Activated T-helper 2 cell treated with anti-CD3 and anti-CD28 coated beads, Interferon-gamma antibody, Interleukin-2, Interleukin-4, amounts not matched to agents 10 μg/mL and 5 μg/mL and 100 μg/mL, durations not matched to agents 14 hours and 24 hours and 36 hours (primary cell): Measurements from ENCODE around the gene ZBTB47. TPM values are rescaled to one million over a fixed set of nuclear protein-coding genes. Genes with fewer than 3 reads are reported as not detected.

Source experiments
- DNase-seq: peaks from one replicate; pipeline ENCODE4 v3.0.0; 2021; ENCODE audit warnings: low spot score
- H3K27ac Mint-ChIP-seq: one replicate; pipeline ENCODE4 v1.8.0; 2021; ENCODE audit warnings: mixed read lengths
- H3K27me3 Mint-ChIP-seq: one replicate; pipeline ENCODE4 v1.8.0; 2021; ENCODE audit warnings: low read depth, mixed read lengths
- H3K36me3 Mint-ChIP-seq: one replicate; pipeline ENCODE4 v1.8.0; 2021; ENCODE audit warnings: low read depth, mixed read lengths
- H3K4me1 Mint-ChIP-seq: one replicate; pipeline ENCODE4 v1.8.0; 2021; ENCODE audit warnings: low read depth, mixed read lengths
- H3K4me3 Mint-ChIP-seq: one replicate; pipeline ENCODE4 v1.8.0; 2021; ENCODE audit warnings: low read depth, mild to moderate bottlenecking, moderate library complexity, mixed read lengths
- H3K9me3 Mint-ChIP-seq: one replicate; pipeline ENCODE4 v1.8.0; 2021; ENCODE audit warnings: mixed read lengths
- intact Hi-C: fragments of 100-400 bp; cut with micrococcal nuclease; formaldehyde crosslinking; loops from one replicate; pipeline ENCODE4 v1.15.1; 2023
- total RNA-seq: library from RNA; stranded (reverse); gene quantifications from 2 replicates; pipeline ENCODE4 v1.2.3, GENCODE V29; 2022

Gene ZBTB47
- total RNA-seq, 1 donor from 2014 or later, result 0.16 TPM

DNA sequence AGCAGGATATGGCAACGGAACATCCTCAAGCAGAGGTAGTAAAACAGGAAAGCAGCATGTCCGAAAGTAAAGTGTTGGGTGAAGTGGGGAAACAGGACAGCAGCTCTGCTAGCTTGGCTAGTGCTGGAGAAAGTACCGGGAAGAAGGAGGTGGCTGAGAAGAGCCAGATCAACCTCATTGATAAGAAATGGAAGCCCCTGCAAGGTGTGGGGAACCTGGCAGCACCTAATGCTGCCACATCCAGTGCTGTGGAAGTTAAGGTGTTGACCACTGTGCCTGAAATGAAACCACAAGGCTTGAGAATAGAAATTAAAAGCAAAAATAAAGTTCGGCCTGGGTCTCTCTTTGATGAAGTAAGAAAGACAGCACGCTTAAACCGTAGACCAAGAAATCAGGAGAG is 14.3 kb upstream of the ZBTB47 start:
- Mint-ChIP-seq H3K27ac (no peak overlapping the region), H3K9me3 (no peaks in the 10 kb centered on the region), H3K4me1 (peaks cover 10% of the 10 kb centered on the region), H3K36me3 (peaks cover 45% of the 10 kb centered on the region), H3K27me3 (no peaks in the 10 kb centered on the region), H3K4me3 (no peak overlapping the region)
- no peak for DNase-seq
- intact Hi-C loops, result loop anchor here (2.0 to 5.0 kb wide), 3 partner anchors 46 to 137 kb away; partner anchors contain the start of genes CCDC13, KLHL40 and VIPR1

GRCh38 chr3:42640129-42640528 is 13.4 kb upstream of the ZBTB47 start:
- Mint-ChIP-seq H3K4me1 (peaks cover 7% of the 10 kb centered on the region), H3K9me3 (no peaks in the 10 kb centered on the region), H3K27ac (no peak overlapping the region), H3K4me3 (no peak overlapping the region), H3K36me3 (peaks cover 44% of the 10 kb centered on the region), H3K27me3 (no peaks in the 10 kb centered on the region)
- intact Hi-C loops, result no loop called here
- DNase-seq, result no peak

DNA sequence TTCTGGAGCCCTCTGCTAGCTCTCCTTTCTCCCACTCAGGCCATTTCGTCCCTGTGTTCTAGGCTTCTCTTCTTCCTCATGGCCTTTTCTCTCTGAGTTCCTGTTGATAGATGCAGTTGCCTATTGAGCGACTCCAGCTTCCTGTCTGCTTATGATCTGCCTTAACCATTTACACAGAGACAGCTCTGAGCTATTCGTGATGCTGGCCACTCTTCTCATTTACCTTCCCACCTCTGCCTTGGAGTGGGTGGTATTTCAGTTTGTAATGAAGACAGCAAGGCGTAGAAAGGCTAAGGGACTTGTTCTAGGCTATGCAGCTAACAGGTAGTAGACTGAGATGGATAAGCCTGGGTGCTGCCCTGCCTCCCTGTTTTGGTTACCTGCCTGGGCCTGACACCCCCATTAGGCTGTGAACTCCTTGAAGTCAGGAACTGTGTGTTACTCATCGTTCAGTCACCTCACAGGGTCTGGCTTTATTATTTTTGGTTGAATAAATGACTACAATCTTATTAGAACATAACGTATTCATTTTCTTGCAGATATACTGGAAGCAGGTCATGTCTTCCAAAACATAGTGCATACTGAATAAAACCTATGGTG is 12.6 kb upstream of the ZBTB47 start:
- H3K4me1 Mint-ChIP-seq, result peaks cover 6% of the 10 kb centered on the region
- H3K27ac Mint-ChIP-seq, result peak overlapping the region; percentile 46
- no peaks in the 10 kb centered on the region for H3K9me3 Mint-ChIP-seq
- peak overlapping the region; percentile 50 for H3K4me3 Mint-ChIP-seq
- H3K36me3 Mint-ChIP-seq, result peaks cover 44% of the 10 kb centered on the region
- no peaks in the 10 kb centered on the region for H3K27me3 Mint-ChIP-seq
- no peak for DNase-seq
- intact Hi-C loops, result no loop called here

DNA sequence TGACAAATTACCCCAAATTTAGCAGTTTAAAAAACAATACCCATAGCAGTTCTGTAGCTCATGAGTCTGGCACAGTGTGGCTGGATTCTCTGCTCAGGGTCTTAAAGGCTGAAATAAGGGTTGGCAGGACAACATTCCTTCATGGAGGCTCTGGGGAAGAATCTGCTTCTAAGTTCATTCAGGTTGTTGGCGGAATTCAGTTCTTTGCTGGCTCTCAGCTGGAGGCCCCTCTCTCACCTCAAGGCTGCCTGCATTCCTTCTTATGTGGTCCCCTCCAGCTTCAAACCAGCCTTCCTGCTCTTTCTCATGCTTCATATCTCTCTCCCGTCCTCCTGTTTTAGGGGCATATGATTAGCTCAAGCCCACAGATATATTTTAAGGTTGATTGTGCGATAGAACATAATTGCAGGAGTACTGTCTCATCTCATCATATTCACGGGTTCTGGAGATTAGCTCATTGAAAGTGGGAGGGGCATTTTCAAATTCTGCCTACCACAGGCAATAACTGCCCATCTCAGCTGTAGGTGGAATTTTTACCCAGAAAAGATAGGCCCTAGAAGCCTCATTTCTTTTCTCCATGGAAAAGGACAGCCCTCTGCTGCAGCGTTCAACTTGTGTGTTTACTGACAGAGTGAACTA is 5.6 kb upstream of the ZBTB47 start:
- intact Hi-C loops, result no loop called here
- Mint-ChIP-seq H3K27ac (no peak overlapping the region), H3K9me3 (no peaks in the 10 kb centered on the region), H3K4me1 (peaks cover 4% of the 10 kb centered on the region), H3K27me3 (no peaks in the 10 kb centered on the region), H3K36me3 (peaks cover 45% of the 10 kb centered on the region), H3K4me3 (no peak overlapping the region)
- DNase-seq, result no peak

DNA sequence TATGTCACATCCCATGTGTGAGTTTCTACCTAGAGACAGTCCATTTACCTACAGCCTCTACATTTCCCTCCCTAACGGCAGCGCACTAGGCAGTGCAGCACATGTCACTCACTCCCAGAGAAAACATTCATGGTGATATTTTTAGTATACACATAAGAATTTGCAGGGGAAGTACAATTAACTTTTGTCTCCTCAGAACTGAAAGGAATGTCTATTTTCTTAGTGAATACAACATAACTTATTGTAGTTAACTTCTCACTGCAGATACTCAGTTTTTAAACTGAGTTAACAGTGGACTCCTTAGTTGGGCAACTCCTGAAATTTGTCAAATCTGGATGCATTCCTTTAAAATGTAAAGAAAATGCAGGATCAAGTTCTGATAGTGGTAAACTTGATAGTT is 4.5 kb upstream of the ZBTB47 start:
- peaks cover 9% of the 10 kb centered on the region for H3K4me1 Mint-ChIP-seq
- H3K4me3 Mint-ChIP-seq, result no peak overlapping the region
- no peak overlapping the region for H3K27ac Mint-ChIP-seq
- intact Hi-C loops, result no loop called here
- H3K36me3 Mint-ChIP-seq, result peaks cover 34% of the 10 kb centered on the region
- no peaks in the 10 kb centered on the region for H3K9me3 Mint-ChIP-seq
- H3K27me3 Mint-ChIP-seq, result peaks cover 4% of the 10 kb centered on the region
- DNase-seq, result no peak

- DNase-seq, result no peak
- Mint-ChIP-seq H3K4me1 (peaks cover 9% of the 10 kb centered on the region), H3K27me3 (peaks cover 4% of the 10 kb centered on the region), H3K36me3 (peaks cover 29% of the 10 kb centered on the region), H3K4me3 (no peak overlapping the region), H3K9me3 (no peaks in the 10 kb centered on the region), H3K27ac (no peak overlapping the region)
- intact Hi-C loops, result no loop called here
Observed at GRCh38 chr3:42649783-42650182, 3.7 kb upstream of the ZBTB47 start.

GRCh38 chr3:42651248-42652091 is 2.0 kb upstream of the ZBTB47 start:
- no peak overlapping the region for H3K27ac Mint-ChIP-seq

DNA sequence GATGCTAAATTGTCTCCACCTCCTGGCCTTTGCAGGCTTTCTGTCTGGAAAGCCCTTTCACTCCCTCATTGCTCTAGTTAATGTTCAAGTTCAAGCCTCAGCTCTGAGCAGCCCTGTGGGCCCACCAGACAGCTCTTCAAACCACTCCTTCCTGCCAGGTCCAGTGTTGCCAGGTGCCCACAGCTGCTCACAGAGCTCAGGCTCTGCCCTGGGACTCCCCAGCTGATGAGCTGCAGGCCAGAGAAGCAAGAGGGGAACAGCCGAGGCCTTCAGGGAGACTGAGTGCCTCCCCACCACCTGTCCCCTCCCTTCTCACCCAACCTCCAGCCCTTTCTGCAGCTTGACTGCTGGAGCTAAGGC is 1.3 kb upstream of the ZBTB47 start:
- Mint-ChIP-seq H3K4me1 (peaks cover 9% of the 10 kb centered on the region), H3K36me3 (peaks cover 14% of the 10 kb centered on the region), H3K9me3 (no peaks in the 10 kb centered on the region), H3K27ac (no peak overlapping the region), H3K27me3 (peaks cover 9% of the 10 kb centered on the region), H3K4me3 (no peak overlapping the region)
- no peak for DNase-seq
- intact Hi-C loops, result no loop called here

More at GRCh38 chr3:42651248-42652091, 2.0 kb upstream of the ZBTB47 start:
- peaks cover 9% of the 10 kb centered on the region for H3K4me1 Mint-ChIP-seq
- H3K4me3 Mint-ChIP-seq, result no peak overlapping the region
- H3K36me3 Mint-ChIP-seq, result peaks cover 20% of the 10 kb centered on the region
- intact Hi-C loops, result no loop called here
- H3K9me3 Mint-ChIP-seq, result no peaks in the 10 kb centered on the region
- DNase-seq, result no peak
- H3K27me3 Mint-ChIP-seq, result peaks cover 9% of the 10 kb centered on the region

DNA sequence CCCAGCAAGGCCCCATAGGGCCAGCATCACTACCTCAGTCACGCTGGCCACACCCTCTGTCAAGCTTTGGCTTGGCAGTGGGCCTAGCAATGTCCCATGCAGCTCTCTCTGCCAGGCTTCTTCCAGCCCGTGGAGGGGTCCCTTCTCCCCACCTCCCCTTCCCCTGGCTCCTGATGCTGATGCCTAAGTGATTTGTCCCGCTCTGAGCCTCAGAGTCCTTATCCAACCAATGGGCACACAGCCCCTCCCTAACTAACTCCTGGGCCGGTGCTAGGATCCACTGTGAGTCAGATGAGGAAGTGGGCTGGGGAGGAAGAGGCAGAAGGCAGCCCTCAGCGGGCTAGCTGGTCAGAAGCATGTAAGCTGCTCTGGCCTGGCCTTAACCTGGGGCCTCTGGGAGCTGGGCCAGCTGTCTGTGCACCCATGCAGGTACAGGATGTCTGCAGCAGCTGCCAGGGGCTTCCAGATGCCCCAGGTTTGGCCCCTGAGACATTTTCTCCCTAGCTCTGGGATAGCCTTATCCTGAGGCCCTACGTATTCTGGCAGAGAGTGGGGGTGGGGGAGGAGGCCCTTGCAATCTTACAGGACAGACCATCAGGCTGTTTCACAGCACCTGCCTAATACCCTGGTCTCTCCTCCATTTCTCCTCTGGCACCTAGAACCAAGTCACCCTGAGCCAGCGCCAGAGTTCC is 740 bp upstream of the ZBTB47 start:
- peaks cover 11% of the 10 kb centered on the region for H3K36me3 Mint-ChIP-seq
- no peaks in the 10 kb centered on the region for H3K9me3 Mint-ChIP-seq
- H3K4me1 Mint-ChIP-seq, result peaks cover 9% of the 10 kb centered on the region
- intact Hi-C loops, result no loop called here
- peak overlapping the region; percentile 45 for H3K4me3 Mint-ChIP-seq
- H3K27ac Mint-ChIP-seq, result no peak overlapping the region
- H3K27me3 Mint-ChIP-seq, result peaks cover 9% of the 10 kb centered on the region
- no peak for DNase-seq

GRCh38 chr3:42653303-42653559 is 266 bp upstream of the ZBTB47 start:
- peaks cover 7% of the 10 kb centered on the region for H3K36me3 Mint-ChIP-seq
- peak overlapping the region; percentile 45 for H3K4me3 Mint-ChIP-seq
- H3K9me3 Mint-ChIP-seq, result no peaks in the 10 kb centered on the region
- H3K27me3 Mint-ChIP-seq, result peaks cover 9% of the 10 kb centered on the region
- peaks cover 9% of the 10 kb centered on the region for H3K4me1 Mint-ChIP-seq
- no peak for DNase-seq
- H3K27ac Mint-ChIP-seq, result no peak overlapping the region
- intact Hi-C loops, result no loop called here

DNA sequence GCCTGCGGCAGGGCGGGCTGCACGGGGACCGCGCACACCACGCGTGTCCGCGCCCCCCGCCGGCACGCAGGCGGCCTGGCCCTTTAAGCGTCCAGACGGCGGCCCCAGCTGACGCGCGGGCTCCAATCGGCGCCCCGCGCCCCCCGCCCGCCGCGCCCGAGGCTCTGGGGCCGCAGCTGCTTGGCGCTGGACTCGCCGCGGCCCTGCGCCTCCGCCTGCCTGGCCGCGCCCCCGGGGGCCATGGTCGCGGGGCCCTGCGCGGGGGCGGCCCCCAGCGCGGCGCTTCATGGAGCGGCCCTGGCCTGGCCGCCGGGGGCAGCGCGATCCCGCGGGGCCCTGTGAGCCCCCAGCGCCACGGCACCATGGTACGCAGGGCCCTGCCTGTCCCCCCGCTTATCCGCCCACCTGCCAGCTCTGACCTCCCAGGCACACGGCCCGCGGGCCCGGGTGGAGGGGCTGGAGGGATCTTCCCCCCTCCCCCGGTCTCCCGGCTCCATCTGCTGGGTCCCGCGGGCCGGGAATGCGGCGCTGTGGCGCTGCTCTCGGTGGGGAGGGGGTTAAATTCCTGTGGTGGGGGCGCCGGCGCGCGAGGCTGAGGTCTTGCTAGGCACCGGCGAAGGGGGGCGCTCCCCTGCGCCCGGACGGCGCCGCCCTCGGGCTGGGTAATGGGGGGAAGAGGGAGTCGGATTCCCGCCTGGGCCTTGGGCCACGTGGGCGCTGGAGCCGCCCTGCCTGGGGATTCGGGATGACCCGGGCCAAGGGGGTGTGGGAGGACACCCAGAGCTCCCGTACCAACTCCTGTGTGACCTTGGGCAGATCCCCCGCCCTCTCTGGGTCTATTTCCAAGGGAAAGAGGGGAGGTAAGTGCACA is 1.1 kb downstream of the ZBTB47 start:
- no peaks in the 10 kb centered on the region for H3K36me3 Mint-ChIP-seq
- intact Hi-C loops, result no loop called here
- H3K4me1 Mint-ChIP-seq, result peaks cover 9% of the 10 kb centered on the region
- H3K27me3 Mint-ChIP-seq, result peaks cover 9% of the 10 kb centered on the region
- DNase-seq, result no peak
- peak overlapping the region; percentile 26 for H3K4me3 Mint-ChIP-seq
- H3K9me3 Mint-ChIP-seq, result no peaks in the 10 kb centered on the region
- H3K27ac Mint-ChIP-seq, result no peak overlapping the region

DNA sequence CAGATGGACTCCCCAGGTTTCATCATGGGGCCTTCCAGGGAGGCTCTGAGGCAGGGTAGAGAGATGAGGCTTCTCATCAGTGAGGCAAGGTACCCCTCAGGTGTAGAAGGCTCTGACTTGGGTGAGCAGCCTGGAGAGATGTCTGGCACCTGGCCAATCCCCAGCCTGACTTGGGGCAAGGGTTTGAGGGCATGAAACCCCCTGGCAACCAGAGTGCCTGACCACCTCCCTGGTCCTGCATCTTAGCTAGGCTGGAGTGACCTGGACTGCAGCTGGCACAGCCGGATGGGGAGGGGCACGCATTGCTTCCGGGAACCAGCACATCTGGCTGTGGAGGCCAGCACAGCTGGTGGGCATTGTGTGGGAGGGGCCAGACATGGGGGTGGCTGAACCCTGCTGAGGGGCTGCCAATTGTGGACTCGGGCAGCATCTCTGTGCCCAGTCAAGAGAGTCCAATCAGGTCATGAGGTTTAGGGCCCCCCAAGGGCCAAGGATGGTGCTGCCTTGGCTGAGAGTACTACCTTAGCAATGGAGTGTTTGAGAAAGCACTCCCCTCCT is 1.9 kb downstream of the ZBTB47 start:
- Mint-ChIP-seq H3K4me3 (peak overlapping the region; percentile 26), H3K36me3 (no peaks in the 10 kb centered on the region), H3K27ac (no peak overlapping the region), H3K9me3 (no peaks in the 10 kb centered on the region), H3K4me1 (peaks cover 9% of the 10 kb centered on the region), H3K27me3 (peaks cover 9% of the 10 kb centered on the region)
- no peak for DNase-seq
- intact Hi-C loops, result no loop called here
